ENCODE results near the gene RAB6A.

- TF ChIP-seq, protein P1, sequence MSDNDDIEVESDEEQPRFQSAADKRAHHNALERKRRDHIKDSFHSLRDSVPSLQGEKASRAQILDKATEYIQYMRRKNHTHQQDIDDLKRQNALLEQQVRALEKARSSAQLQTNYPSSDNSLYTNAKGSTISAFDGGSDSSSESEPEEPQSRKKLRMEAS (IDR thresholded peaks at IDR 0.05) = no peak
- TF ChIP-seq CTBP2 (IDR thresholded peaks at IDR 0.05; ENCODE audit: borderline replicate concordance, insufficient read depth, insufficient read length, low read length) = no peak
- TF ChIP-seq, protein P2, sequence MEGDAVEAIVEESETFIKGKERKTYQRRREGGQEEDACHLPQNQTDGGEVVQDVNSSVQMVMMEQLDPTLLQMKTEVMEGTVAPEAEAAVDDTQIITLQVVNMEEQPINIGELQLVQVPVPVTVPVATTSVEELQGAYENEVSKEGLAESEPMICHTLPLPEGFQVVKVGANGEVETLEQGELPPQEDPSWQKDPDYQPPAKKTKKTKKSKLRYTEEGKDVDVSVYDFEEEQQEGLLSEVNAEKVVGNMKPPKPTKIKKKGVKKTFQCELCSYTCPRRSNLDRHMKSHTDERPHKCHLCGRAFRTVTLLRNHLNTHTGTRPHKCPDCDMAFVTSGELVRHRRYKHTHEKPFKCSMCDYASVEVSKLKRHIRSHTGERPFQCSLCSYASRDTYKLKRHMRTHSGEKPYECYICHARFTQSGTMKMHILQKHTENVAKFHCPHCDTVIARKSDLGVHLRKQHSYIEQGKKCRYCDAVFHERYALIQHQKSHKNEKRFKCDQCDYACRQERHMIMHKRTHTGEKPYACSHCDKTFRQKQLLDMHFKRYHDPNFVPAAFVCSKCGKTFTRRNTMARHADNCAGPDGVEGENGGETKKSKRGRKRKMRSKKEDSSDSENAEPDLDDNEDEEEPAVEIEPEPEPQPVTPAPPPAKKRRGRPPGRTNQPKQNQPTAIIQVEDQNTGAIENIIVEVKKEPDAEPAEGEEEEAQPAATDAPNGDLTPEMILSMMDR (IDR thresholded peaks at IDR 0.05; ENCODE audit: control extremely low read depth in 1 of 3, insufficient read depth in 1 of 3, low read depth in 1 of 3, low read length in 3 of 3) = no peak
- TF ChIP-seq POLR2A (IDR thresholded peaks at IDR 0.05; ENCODE audit: control extremely low read depth in 1 of 2, low read depth in 2 of 2, low read length in 2 of 2) = no peak
Measured at GRCh38 chr11:73800276-73800806, 39.5 kb upstream of the RAB6A start.

Data from H1 (cell line).